Hematopoietic multipotent progenitor cell treated with erythropoietin and hydrocortisone succinate and interleukin-3 and kit ligand, for 8 days (in vitro differentiated cells): Measurements from ENCODE around the gene LRRC23.
"Not testable (repeated sequence)": the region's sequence is repeated elsewhere in the genome, so short reads cannot be mapped to it uniquely, and the experiment has no call there.

Source experiments
- DNase-seq: peaks from one replicate; pipeline ENCODE4 v3.0.0-alpha.2; 2015

The LRRC23 gene

DNA sequence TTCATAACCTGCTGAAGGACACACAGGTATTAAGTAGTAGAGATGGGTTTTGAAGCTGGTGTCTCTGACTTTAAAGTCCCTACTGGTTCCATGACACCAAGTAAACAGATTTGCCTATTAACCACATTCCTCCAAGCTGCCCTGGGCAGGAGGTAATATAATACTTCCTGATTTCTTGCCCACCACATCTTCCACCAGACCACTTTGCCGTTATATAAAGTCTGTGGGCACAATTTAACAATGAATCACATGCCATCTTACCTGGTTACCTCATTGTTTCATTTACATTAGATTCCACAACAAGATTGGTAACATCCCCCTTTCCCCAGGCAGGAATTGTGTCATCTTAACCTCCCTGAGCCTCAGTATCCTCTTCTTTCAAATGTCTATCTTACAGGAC lies 900 bp upstream of the LRRC23 start:
- no peak for DNase-seq

DNA sequence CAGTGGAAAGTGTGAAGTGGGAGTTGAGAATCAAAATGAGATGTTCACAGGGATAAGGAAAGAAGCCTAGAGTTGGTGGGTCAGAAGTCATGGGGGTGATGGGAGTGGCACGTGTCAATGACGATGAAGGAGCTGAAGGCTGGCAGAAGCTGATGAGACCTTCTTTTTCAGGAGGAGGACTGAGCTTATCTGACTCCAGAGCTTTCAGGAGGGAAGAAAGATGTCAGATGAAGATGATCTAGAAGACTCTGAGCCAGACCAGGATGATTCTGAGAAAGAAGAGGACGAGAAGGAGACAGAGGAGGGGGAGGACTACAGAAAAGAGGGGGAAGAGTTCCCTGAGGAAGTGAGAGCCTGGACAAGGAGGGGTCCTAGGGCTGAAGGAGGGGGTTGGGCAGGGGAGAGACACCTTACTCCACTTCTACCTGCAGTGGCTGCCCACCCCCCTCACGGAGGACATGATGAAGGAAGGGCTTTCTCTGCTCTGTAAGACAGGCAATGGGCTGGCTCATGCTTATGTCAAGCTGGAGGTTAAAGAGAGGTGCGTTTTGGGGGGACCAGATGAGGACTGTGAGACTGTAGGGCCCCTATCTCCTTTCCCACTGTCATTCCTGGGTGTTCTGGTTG lies 905 bp downstream of the LRRC23 start:
- no peak for DNase-seq

DNA sequence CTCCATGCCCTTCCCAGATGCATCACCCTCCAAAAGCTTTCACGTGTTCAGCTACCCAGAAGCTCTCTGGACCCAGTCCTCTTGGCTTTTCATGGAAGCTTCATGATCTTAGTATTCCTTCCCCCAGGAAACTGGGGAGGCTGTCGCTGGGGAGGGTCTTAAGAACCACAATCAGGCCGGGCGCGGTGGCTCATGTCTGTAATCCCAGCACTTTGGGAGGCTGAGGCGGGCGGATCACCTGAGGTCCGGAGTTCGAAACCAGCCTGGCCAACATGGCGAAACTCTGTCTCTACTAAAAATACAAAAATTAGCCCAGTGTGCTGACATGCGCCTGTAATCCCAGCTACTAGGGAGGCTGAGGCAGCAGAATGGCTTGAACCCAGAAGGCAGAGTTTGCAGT lies 3.5 kb downstream of the LRRC23 start:
- not testable (repeated sequence) for DNase-seq

DNA sequence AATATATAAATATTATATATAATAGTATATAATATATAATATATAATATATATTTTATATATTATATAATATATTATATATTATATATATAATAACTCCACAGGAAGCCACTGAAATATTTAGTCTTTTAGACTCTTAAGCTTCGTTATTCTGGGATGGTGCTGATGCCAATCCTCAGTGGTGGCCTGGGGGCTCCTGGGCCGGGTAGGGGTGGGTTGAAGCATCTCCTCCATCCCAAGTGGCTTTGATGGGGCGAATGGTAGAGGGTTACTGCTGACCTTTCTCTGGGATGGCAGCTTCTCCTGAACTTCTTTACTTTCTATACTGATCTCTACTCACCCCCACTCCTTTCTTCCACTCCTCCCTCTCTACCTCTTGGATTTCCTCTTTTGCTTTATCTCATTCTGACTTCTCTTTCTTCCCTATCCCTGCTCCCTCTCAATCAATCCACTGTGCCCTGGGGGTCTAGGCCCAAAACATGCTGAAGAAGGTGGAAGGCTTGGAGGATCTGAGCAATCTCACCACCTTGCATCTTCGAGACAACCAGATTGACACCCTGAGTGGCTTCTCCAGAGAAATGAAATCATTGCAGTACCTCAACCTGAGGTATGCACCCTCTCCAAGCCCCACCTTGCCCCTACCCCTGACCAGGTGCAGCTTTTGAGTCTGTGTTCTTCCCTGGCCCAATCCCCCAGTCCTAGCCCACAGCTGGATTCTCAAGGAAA lies 5.0 kb downstream of the LRRC23 start:
- DNase-seq = no peak

DNA sequence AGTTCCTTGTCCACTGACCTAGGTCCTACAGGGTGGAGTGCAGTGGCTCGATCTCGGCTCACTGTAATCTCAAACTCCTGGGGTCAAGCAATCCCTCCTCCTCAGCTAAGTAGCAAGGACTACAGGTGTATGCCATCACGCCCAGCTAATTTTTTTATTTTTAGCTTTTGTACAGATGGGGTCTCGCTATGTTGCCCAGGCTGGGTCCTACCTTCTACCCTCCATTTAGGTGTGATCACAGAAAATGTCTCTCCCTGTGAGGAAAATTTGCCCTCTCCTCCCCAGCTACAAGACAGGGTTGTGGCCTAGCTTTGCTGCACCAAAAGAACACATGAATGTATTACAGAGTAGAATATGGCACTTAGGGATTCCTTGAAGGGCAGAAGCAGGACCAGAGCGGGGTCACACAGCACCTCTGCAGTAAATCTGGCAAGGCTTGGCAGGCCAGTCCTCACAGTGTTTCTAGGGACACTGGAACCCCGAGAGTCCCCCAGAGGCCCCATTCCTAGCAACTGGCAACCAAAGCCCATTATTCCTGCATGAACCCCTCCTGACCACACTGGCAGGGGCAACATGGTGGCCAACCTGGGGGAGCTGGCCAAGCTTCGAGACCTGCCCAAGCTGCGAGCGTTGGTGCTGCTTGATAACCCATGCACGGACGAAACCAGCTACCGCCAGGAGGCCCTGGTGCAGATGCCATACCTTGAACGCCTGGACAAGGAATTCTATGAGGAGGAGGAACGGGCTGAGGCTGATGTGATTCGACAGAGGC lies 7.7 kb downstream of the LRRC23 start:
- DNase-seq = no peak

DNA sequence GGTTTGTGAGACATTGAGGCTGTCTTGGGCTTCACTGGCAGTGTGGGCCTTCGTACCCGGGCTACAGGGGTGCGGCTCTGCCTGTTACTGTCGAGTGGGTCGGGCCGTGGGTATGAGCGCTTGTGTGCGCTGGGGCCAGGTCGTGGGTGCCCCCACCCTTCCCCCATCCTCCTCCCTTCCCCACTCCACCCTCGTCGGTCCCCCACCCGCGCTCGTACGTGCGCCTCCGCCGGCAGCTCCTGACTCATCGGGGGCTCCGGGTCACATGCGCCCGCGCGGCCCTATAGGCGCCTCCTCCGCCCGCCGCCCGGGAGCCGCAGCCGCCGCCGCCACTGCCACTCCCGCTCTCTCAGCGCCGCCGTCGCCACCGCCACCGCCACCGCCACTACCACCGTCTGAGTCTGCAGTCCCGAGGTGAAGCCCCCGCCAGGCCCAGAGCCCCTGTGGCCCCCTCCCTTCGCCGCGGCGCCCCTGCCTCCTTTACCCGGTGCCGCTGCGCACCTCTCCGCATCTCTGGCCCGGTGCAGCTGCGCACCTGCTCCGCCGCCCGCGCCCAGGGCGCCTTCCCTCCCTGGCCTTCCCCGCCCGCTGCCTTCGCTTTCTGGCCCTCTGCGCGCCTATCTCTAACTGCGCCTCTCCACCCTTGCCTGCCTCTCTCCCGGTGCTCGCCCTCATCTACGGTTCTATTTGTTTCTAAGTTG lies 9.8 kb downstream of the LRRC23 start, which contains the start of gene ENO2:
TSS of gene ENO2 (plus strand) at position 335 of the 701 bp plus-strand sequence. CDS start 1,253 bp downstream, outside the sequence.
- peak; percentile 65 for DNase-seq

DNA sequence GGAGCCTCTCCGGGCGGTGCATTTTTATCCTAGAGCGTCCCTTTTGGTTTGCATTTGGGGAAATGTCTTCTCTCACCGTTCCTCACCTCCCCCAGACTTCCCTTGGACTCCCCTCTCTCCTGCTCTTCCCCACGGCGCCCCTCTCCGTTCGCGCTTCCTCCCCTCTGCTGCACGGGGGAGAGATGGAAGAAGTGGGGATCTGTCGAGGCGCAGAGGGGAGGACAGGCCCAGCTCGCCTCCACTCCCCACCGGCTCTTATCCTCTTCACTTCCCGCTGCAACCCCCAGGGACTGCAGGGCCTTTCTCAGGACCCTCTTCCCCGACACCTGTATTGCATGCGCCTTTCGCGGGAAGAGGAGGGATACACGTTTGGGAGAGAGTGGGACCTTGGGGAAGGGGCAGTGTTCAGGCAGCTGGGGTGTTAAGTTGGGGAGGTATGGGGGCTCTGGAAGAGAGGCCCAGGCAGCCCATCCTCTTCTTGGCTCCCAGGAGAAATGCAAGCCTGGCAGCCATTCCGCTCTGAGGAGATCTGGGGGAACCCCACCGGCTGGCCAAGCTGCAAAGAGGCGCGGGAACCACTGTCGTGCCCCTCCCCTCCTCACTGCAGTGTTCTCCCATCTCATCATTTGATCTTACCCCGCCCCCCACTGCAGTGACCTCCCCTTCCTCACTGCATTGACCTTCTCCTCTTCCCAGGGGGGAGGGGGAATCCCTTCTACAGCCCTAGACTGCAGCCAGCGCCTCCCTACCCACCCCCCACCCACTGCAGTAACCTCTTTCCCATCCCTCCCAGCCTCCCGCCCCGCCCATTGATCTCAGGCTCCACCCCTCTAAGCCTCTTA lies 10.5 kb downstream of the LRRC23 start:
- DNase-seq = no peak

DNA sequence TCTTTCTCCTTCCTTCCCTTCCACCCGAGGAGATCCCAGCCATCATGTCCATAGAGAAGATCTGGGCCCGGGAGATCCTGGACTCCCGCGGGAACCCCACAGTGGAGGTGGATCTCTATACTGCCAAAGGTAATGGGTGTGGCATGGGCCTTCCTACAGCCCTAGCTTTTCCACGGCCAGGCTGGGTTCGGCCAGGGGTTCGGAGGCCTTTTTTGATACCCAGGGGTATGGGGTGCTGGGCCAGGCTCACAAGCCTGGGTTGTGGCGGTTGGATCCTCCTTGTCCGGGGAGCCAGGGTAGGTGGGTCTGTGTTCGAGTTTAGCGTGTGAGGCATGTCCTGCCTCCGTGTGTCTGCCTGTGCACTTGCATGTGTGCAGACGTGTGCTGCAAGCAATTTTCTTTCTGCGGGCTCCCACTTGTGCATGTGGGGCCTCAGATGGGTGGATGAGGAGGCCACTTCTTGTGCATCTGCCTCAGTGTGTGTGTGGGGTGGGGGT lies 11.2 kb downstream of the LRRC23 start:
- no peak for DNase-seq

DNA sequence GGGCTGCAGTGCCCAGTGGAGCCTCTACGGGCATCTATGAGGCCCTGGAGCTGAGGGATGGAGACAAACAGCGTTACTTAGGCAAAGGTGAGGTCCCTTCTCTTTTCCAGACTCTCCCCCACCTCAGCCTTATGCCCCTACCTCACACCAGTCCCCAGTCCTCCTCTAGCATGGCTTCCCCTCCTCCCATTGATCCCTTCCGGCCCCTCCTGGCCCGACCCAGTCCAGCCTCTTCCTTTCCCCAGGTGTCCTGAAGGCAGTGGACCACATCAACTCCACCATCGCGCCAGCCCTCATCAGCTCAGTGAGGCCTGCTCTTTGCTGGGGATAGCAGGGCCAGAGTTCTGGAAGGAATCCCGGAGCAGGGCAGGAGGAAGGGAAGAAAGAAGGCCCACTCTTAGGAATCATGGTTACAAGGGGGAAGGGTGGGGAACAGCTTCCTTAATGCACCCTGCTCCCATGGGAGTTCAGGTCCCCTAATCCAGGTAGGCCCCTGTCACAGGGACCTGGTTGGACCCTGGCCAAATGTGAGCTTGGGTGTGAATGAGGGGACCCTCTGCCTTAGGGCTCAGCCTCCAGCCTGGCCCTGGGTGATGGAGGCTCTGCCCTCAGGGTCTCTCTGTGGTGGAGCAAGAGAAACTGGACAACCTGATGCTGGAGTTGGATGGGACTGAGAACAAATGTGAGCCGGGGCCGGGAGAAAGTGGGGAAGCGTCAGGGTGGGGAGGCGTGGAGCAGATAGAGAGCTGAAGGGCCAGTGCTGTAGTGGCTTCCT lies 12.0 kb downstream of the LRRC23 start:
- no peak for DNase-seq

DNA sequence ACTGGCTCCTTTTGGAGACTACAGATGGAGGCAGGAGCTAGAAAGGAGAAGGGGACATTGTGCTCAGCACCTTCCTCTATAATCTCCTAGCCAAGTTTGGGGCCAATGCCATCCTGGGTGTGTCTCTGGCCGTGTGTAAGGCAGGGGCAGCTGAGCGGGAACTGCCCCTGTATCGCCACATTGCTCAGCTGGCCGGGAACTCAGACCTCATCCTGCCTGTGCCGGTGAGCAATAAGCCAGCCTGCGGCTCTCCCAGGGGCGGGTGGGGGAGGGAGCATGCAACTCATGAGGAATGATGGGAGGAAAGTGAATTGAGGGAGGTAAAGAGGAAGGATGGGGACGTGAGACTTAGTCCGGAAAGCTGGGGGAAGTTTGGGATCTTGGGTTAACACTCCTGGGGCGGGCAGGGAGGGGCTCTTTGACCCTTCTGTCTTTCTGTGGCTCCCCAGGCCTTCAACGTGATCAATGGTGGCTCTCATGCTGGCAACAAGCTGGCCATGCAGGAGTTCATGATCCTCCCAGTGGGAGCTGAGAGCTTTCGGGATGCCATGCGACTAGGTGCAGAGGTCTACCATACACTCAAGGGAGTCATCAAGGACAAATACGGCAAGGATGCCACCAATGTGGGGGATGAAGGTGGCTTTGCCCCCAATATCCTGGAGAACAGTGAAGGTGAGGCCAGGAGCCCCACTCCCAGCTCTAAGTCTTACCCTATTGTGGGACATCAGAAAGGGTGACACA lies 13.0 kb downstream of the LRRC23 start:
- DNase-seq = no peak

DNA sequence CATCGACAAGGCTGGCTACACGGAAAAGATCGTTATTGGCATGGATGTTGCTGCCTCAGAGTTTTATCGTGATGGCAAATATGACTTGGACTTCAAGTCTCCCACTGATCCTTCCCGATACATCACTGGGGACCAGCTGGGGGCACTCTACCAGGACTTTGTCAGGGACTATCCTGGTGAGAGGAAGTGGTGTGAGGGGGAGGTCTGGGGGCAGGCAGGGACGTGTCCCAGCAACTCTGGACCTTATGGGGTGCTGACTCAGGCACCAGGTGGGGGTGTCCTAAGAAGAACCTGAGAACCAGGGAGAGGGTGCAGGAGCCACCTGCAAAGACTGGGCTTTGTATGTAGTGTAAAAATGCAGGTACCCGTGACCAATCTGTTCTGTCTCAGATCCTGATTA lies 15.0 kb downstream of the LRRC23 start:
- DNase-seq = no peak

DNA sequence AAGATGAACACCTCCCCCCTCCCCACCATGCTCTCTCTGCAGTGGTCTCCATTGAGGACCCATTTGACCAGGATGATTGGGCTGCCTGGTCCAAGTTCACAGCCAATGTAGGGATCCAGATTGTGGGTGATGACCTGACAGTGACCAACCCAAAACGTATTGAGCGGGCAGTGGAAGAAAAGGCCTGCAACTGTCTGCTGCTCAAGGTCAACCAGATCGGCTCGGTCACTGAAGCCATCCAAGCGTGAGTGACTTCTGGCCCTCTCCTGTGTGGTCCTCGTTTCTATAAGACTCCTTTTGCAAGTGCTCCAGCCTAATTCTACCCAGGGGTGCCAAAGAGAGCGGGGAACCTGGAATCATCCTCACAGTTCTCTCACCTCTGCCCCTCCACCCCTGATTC lies 16.9 kb downstream of the LRRC23 start:
- no peak for DNase-seq

DNA sequence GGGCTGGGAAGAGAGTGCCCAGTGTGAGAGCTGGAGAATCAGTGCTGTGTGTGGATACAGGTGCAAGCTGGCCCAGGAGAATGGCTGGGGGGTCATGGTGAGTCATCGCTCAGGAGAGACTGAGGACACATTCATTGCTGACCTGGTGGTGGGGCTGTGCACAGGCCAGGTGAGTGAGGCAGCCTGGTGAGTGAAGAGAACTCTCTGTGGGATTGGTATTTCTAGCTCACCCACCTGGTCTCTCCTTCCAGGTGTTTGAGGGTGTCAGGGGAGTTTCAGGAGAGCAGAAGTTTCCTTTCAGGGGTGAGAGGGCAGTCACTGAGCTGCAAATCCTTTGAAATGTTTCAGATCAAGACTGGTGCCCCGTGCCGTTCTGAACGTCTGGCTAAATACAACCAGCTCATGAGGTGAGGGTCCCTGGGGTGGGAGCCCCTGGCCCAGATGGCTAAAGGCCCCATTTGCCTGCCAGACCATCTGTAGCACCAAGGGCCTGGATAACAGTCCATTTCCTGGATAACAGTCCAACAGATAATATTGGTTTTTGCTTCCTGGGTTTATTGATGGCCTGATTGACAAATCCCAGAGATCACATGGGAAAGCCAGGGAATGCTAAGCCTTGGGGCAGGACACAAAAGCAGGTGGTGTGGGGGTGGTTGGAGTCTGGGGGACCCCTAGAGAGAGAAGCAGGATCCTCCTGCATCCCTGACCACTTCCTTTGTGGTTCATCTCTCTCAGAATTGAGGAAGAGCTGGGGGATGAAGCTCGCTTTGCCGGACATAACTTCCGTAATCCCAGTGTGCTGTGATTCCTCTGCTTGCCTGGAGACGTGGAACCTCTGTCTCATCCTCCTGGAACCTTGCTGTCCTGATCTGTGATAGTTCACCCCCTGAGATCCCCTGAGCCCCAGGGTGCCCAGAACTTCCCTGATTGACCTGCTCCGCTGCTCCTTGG lies 17.6 kb downstream of the LRRC23 start:
- DNase-seq = no peak

DNA sequence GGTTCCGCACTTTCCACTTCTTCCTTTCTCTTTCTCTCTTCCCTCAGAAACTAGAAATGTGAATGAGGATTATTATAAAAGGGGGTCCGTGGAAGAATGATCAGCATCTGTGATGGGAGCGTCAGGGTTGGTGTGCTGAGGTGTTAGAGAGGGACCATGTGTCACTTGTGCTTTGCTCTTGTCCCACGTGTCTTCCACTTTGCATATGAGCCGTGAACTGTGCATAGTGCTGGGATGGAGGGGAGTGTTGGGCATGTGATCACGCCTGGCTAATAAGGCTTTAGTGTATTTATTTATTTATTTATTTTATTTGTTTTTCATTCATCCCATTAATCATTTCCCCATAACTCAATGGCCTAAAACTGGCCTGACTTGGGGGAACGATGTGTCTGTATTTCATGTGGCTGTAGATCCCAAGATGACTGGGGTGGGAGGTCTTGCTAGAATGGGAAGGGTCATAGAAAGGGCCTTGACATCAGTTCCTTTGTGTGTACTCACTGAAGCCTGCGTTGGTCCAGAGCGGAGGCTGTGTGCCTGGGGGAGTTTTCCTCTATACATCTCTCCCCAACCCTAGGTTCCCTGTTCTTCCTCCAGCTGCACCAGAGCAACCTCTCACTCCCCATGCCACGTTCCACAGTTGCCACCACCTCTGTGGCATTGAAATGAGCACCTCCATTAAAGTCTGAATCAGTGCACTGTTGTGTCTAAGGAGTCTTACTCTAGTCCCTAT lies 18.5 kb downstream of the LRRC23 start:
- no peak for DNase-seq

DNA sequence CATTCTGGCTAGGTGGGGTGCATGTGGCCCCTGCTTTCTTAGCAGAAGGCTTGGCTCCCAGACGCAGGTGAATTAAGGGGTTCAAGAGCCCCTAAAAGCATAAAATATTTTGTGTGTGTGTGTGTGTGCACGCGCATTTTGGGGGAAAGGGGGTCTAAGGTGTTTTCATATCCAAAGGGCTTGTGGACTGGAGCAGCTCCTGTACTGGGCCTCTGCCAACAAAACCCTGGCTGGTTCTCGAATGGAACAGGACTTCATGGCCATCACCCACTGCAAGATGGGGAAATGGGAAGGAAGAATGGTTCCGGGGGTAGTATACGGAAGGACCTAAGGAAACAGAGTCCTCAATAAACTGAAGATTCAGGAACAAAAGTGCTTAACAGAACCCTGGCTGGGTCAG lies 19.2 kb downstream of the LRRC23 start:
- no peak for DNase-seq

DNA sequence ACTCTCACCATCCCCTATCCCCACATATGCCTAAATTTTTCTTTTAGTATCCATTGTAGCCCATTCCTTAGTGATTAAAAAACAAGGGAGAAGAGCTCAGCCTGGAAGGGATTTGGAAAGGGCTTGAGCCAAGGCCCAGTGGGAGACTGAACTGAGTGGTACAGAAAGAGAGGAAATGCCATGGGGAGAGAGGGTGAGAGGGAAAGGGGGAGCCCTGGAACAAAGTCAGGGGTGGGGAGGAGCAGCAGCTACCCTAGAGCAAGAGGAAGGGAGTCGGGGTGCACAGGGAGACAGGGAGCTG lies 20.6 kb downstream of the LRRC23 start:
- no peak for DNase-seq

DNA sequence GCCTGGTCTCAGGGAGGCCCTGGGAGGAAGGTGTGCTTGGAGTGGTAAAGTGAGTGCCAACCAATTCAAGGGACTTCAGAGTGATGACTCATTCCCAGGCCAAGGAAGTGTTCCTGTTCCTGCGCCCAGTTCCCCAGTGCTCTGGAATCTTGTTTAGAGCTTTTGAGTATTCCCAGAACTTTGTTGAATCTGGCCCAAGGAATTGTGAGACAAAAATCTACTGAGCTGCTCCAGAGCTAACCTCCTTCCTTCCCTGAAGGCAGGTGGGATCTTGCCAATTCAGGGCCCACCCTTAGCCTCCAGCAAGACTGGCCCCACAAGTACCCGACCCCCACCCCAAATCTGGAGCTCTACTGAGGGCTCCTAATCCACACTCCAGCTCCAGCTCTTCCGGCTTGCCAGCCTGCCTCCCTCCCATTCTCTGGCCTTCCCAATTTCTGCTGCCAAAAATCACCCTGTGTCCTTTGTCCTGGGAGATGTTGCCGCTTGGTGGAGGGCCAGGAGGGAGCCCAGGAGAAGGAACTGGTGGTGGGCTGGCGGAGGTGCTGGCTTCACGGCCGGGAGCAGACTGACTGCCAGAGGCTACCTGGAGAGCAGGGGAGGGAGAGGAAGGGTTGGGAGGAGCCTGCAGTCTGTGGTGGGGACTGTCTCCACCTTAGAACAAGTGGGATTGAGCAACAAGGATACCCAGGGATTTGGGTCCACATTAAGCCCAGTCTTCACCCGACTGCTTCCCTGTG lies 21.1 kb downstream of the LRRC23 start:
- no peak for DNase-seq

DNA sequence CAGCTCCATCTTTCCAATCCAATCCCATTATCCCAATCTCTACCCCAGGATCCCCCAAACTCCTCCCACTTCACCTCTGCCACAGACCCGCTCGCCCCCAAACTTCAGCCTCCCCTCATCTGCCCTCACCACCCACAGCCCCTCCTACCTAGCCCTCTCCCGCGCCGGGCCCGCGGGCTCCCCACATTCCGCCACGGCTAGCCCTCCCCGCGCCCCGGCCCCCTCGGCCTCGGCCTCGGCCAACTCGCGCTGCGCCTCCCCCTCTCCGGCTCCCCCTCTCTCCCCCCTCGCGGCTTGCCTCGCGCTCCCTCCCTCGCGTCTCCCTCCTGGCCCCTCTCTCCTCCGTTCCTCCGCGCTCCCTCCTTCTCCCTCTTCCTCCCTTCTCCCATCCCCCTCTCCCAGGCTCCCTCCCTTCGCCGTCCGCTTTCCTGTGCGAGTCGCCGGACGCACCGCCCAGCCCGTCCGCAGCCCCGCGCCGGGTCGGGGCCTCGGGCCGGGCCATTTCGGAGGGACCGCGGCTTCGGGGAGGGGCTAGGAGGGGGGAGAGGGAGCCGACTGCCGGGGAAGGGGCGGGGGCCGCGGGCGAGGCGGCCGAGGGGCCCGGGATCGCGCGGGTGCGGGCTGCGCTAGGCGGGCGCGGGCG lies 22.9 kb downstream of the LRRC23 start, which contains the start of gene ATN1:
TSS of gene ATN1 (plus strand) at position 581 of the 643 bp plus-strand sequence. CDS start 6,043 bp downstream, outside the sequence.
- DNase-seq = peak; percentile 55
